HepG2 (cell line): ENCODE results near the gene PIK3IP1. TPM values are rescaled to one million over a fixed set of nuclear protein-coding genes. Genes with fewer than 3 reads are reported as not detected.

Experiments
- ATAC-seq: fragments of 200-7000 bp; cut with Tn5 transposase; 3 replicates; pipeline ENCODE4 v1.9.1; 2020; ENCODE audit warnings: mild to moderate bottlenecking, moderate library complexity
- BruUV-seq: library from RNA; stranded (reverse); fragments of 400-500 nt; replicated peaks from 2 replicates; lab custom pipeline; 2021; lab: Mats Ljungman, UMichigan
- CTCF ChIA-PET: fragments of 300-600 bp; formaldehyde crosslinking; extraction: SDS; loops from one replicate; lab custom pipeline; 2021; ENCODE audit warnings: low total read pairs, inconsistent platforms, low intra/inter-chr PET ratio; lab: Yijun Ruan, JAX
- POLR2A ChIA-PET: fragments of 350-600 bp; sonication (Branson Sonifier 250); formaldehyde crosslinking; loops from one replicate; lab custom pipeline; 2020; ENCODE audit warnings: antibody characterized with exemption, inconsistent platforms; lab: Yijun Ruan, JAX
- DNase-seq: peaks from one replicate; pipeline ENCODE4 v3.0.0-alpha.2; 2015; ENCODE audit warnings: low spot score
- FAIRE-seq: peaks from 3 replicates; lab custom pipeline; 2011; peaks lifted over from hg19 to GRCh38; lab: Jason Lieb, UNC
- H2AFZ ChIP-seq: one replicate; pipeline ENCODE4 v1.6.1; 2011; ENCODE audit warnings: low read length, inconsistent platforms
- H3K27ac ChIP-seq: fragments of 300-600 bp; 3 replicates; pipeline ENCODE4 v1.8.0; 2011; ENCODE audit warnings: mixed run types, mild to moderate bottlenecking, mixed read lengths, low read length, inconsistent platforms; ENCODE audit not compliant: insufficient read depth; ENCODE audit errors: extremely low read length
- H3K27me3 ChIP-seq, 2 experiments: fragments of 200-600 bp in 1 of 2; 2 replicates in 1 of 2; 3 replicates in 1 of 2; pipeline versions ENCODE4 v1.6.0 to v1.8.0; 2011; ENCODE audit warnings: low read length in 2 of 2, mild to moderate bottlenecking in 2 of 2, moderate library complexity in 2 of 2, inconsistent platforms in 1 of 2; ENCODE audit not compliant: insufficient read depth in 2 of 2, control insufficient read depth in 1 of 2
- H3K36me3 ChIP-seq, 2 experiments: fragments of 200-600 bp in 1 of 2; replicated peaks in 1 of 2; 2 replicates in 1 of 2; 3 replicates in 1 of 2; pipeline versions ENCODE4 v1.5.1 to v1.8.0; 2011; ENCODE audit warnings: low read length in 2 of 2, inconsistent platforms in 1 of 2; ENCODE audit not compliant: insufficient read depth in 2 of 2, control insufficient read depth in 1 of 2
- H3K4me1 ChIP-seq: 2 replicates; pipeline ENCODE4 v1.5.1; 2012; ENCODE audit warnings: low read length, inconsistent platforms; ENCODE audit not compliant: insufficient read depth
- H3K4me2 ChIP-seq: 2 replicates; pipeline ENCODE4 v1.6.0; 2011; ENCODE audit warnings: low read depth, low read length, inconsistent platforms
- H3K4me3 ChIP-seq, 3 experiments: fragments of 200-600 bp in 1 of 3; sonication (generic), shearing (Covaris generic) in 1 of 3; replicated peaks in 1 of 3; 2 replicates each; pipeline ENCODE4 v1.5.1; 2011 to 2016; ENCODE audit warnings: low read length in 3 of 3, inconsistent platforms in 2 of 3, low read depth in 2 of 3, mild to moderate bottlenecking in 2 of 3, control low read depth in 1 of 3, mixed read lengths in 1 of 3; ENCODE audit not compliant: insufficient read depth in 1 of 3
- H3K79me2 ChIP-seq: one replicate; pipeline ENCODE4 v1.6.1; 2011; ENCODE audit warnings: low read length, inconsistent platforms; ENCODE audit not compliant: insufficient read depth
- H3K9ac ChIP-seq: 2 replicates; pipeline ENCODE4 v1.6.0; 2011; ENCODE audit warnings: mild to moderate bottlenecking, low read depth, low read length, inconsistent platforms; ENCODE audit not compliant: insufficient read depth
- H3K9me3 ChIP-seq: 2 replicates; pipeline ENCODE4 v1.5.1; 2012; ENCODE audit warnings: mild to moderate bottlenecking, low read length
- H4K20me1 ChIP-seq: 2 replicates; pipeline ENCODE4 v1.6.0; 2011; ENCODE audit warnings: inconsistent platforms, mild to moderate bottlenecking, low read length, moderate library complexity; ENCODE audit not compliant: insufficient read depth
- FOSL2 ChIP-seq: sonication (generic); formaldehyde crosslinking; IDR thresholded peaks from 2 replicates; pipeline ENCODE4 v1.4.0; 2020; ENCODE audit warnings: missing genetic modification reagents
- ZNF263 ChIP-seq: sonication (generic); formaldehyde crosslinking; IDR thresholded peaks from 2 replicates; pipeline ENCODE4 v1.4.0; 2020; ENCODE audit warnings: missing genetic modification reagents
- whole genome bisulfite sequencing: methylation state at CpG from one replicate; pipeline ENCODE4 v1.1.6; 2017; ENCODE audit warnings: low lambda C conversion rate; 5-methylcytosine and 5-hydroxymethylcytosine counted together
- in situ Hi-C: cut with HindIII; loops from 2 replicates; pipeline ENCODE4 v1.10.0; 2017; ENCODE audit warnings: low pct_unique_long_range_greater_than_20kb; ENCODE audit not compliant: extremely low pct_ligation_motif_present
- intact Hi-C: fragments of 100-400 bp; cut with micrococcal nuclease; formaldehyde crosslinking; loops from one replicate; pipeline ENCODE4 v1.10.0; 2022; ENCODE audit not compliant: unreplicated experiment
- polyA plus RNA-seq, 8 experiments: library from polyadenylated mRNA; depleted of rRNA in 3 of 8; stranded (reverse) in 7 of 8; unstranded in 1 of 8; fragments of >200 nt; fragmentation: Illumina TruSeq in 4 of 8; extraction: Trizol in 4 of 8; gene quantifications; 2 replicates each; pipeline versions ENCODE4 v1.2.1 to v1.2.3, GENCODE V29; 2011 to 2016; ENCODE audit warnings: low read depth in 4 of 8, missing spikeins in 1 of 8, mixed read lengths in 1 of 8; ENCODE audit not compliant: insufficient read depth in 1 of 8
- total RNA-seq, 5 experiments: library from RNA; depleted of rRNA; stranded (reverse); fragments of >200 nt; fragmentation: Illumina TruSeq; extraction: Trizol; gene quantifications; 2 replicates each; pipeline ENCODE4 v1.2.3, GENCODE V29; 2016; ENCODE audit warnings: low read depth in 1 of 5
- TF ChIP-seq, protein P1 (sequence below): sonication (generic); formaldehyde crosslinking; IDR thresholded peaks from 2 replicates; pipeline ENCODE4 v1.5.1; 2020; ENCODE audit warnings: mild to moderate bottlenecking, missing genetic modification reagents, moderate library complexity
- TF ChIP-seq, protein P2 (sequence below): sonication (generic); formaldehyde crosslinking; IDR thresholded peaks from 2 replicates; pipeline ENCODE4 v1.8.0; 2022; ENCODE audit warnings: missing genetic modification reagents, mild to moderate bottlenecking, inconsistent platforms, borderline replicate concordance

The PIK3IP1 gene
- total and polyA plus RNA-seq, 2 of the 13 experiments (the other 11 are each of a cell fraction or from before 2014, with no cell fraction given): 1.3 to 2.5 TPM

DNA sequence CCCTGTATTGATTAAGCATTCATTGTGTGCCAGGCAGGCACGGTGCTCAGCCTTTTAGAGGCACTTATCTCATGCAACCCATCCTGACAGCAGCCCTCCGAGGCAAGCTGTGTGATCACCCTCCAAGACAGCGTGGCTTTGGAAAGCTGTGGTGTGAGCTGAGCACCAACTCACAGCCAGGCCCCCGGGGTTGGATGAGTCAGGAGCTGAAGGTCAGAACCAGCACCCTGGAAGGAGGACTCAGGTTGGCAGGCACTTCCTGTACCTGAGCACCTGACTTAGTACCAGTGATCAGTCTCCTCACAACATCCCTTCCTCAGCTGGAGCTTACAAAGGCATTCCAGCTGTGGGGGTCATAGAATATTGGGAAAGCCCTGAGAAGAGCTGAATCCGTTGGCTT lies 44.9 kb upstream of the PIK3IP1 start:
- H3K4me2 ChIP-seq: no peak overlapping the region
- in situ Hi-C loops (no loop called here), intact Hi-C loops (no loop called here)
- no TSS peak for BruUV-seq
- H3K4me3 ChIP-seq: no peak overlapping the region
- ATAC-seq (no peak), FAIRE-seq (no peak), DNase-seq (no peak)
- peaks cover 61% of the 10 kb centered on the region for H3K79me2 ChIP-seq
- ChIA-PET CTCF (no interaction called here), POLR2A (interaction anchor here (2.6 kb wide), 1 partner anchor 10 kb away, joined by 17 read pairs; the partner anchor contains the start of gene PATZ1)
- 94% methylated on average over 2 of the region's 5 CpGs for WGBS
- no peak overlapping the region for H3K9ac ChIP-seq
- no peak overlapping the region for H2AFZ ChIP-seq
- H4K20me1 ChIP-seq: peaks cover 67% of the 10 kb centered on the region
- peak; percentile 43; the same call in 1 of the 2 replicates for TF ChIP-seq ZNF263 (CRISPR knock-in tag)
- TF ChIP-seq, protein P1, sequence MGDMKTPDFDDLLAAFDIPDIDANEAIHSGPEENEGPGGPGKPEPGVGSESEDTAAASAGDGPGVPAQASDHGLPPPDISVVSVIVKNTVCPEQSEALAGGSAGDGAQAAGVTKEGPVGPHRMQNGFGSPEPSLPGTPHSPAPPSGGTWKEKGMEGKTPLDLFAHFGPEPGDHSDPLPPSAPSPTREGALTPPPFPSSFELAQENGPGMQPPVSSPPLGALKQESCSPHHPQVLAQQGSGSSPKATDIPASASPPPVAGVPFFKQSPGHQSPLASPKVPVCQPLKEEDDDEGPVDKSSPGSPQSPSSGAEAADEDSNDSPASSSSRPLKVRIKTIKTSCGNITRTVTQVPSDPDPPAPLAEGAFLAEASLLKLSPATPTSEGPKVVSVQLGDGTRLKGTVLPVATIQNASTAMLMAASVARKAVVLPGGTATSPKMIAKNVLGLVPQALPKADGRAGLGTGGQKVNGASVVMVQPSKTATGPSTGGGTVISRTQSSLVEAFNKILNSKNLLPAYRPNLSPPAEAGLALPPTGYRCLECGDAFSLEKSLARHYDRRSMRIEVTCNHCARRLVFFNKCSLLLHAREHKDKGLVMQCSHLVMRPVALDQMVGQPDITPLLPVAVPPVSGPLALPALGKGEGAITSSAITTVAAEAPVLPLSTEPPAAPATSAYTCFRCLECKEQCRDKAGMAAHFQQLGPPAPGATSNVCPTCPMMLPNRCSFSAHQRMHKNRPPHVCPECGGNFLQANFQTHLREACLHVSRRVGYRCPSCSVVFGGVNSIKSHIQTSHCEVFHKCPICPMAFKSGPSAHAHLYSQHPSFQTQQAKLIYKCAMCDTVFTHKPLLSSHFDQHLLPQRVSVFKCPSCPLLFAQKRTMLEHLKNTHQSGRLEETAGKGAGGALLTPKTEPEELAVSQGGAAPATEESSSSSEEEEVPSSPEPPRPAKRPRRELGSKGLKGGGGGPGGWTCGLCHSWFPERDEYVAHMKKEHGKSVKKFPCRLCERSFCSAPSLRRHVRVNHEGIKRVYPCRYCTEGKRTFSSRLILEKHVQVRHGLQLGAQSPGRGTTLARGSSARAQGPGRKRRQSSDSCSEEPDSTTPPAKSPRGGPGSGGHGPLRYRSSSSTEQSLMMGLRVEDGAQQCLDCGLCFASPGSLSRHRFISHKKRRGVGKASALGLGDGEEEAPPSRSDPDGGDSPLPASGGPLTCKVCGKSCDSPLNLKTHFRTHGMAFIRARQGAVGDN: 0 out of 2 replicates have a peak, but pooled peaks have one; percentile 23
- peak; percentile 47 for TF ChIP-seq FOSL2 (CRISPR knock-in tag)
- TF ChIP-seq, protein P2, sequence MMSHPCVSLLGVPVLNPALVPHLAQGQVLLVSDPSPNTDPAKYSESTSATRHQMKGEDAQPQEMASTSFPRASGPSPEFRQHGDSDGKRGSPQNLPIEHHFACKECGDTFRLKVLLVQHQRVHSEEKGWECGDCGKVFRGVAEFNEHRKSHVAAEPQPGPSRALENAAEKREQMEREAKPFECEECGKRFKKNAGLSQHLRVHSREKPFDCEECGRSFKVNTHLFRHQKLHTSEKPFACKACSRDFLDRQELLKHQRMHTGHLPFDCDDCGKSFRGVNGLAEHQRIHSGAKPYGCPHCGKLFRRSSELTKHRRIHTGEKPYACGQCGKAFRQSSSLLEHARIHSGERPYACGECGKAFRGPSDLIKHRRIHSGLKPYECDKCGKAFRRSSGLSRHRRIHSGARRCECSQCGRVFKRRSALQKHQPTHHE (CRISPR knock-in tag): no peak
- no peaks in the 10 kb centered on the region for H3K9me3 ChIP-seq
- peaks cover 37 to 75% of the 10 kb centered on the region in 2 experiments for H3K36me3 ChIP-seq
- peaks cover 57% of the 10 kb centered on the region for H3K4me1 ChIP-seq
- no peaks in the 10 kb centered on the region for H3K27me3 ChIP-seq
- no peak overlapping the region for H3K27ac ChIP-seq
